Naive thymus-derived CD4-positive, alpha-beta T cell (primary cell): ENCODE measurements around the gene DAB2IP. TPM values are rescaled to one million over a fixed set of nuclear protein-coding genes. Genes with fewer than 3 reads are reported as not detected.

ENCODE experiments used
- ATAC-seq: fragments of 150-1000 bp; cut with Tn5 transposase; 2 replicates; pipeline ENCODE4 v1.10.0; 2021; ENCODE audit warnings: mild to moderate bottlenecking, moderate library complexity
- CTCF ChIA-PET: fragments of 350-600 bp; sonication (Branson Sonifier 250); formaldehyde crosslinking; loops from one replicate; lab custom pipeline; 2021; ENCODE audit warnings: antibody characterized with exemption; lab: Charles Lee
- POLR2A ChIA-PET: fragments of 350-600 bp; sonication (Branson Sonifier 250); formaldehyde crosslinking; loops from one replicate; lab custom pipeline; 2021; ENCODE audit warnings: antibody characterized with exemption, inconsistent platforms; lab: Charles Lee
- DNase-seq, 9 donors: peaks; one replicate each; pipeline versions ENCODE4 v3.0.0 to v3.0.0-alpha.2; 2020 to 2022; ENCODE audit warnings: mixed read lengths in 1 of 9
- H3K27ac ChIP-seq: one replicate; pipeline ENCODE4 v1.7.0; 2013; ENCODE audit warnings: mild to moderate bottlenecking, low read depth, low read length, moderate library complexity
- H3K27me3 ChIP-seq, 2 donors: one replicate each; pipeline ENCODE4 v1.7.0; 2013; ENCODE audit warnings: low read length in 2 of 2, mild to moderate bottlenecking in 2 of 2, moderate library complexity in 2 of 2; ENCODE audit not compliant: control insufficient read depth in 2 of 2, insufficient read depth in 2 of 2
- H3K36me3 ChIP-seq, 3 experiments: 1 replicate in 2 of 3; 2 replicates in 1 of 3; pipeline ENCODE4 v1.7.0; 2013; ENCODE audit warnings: low read length in 3 of 3, mild to moderate bottlenecking in 3 of 3, moderate library complexity in 1 of 3; ENCODE audit not compliant: insufficient read depth in 3 of 3, control insufficient read depth in 2 of 3
- H3K4me1 ChIP-seq, 2 donors: one replicate each; pipeline ENCODE4 v1.7.0; 2013; ENCODE audit warnings: low read length in 2 of 2, mild to moderate bottlenecking in 2 of 2, moderate library complexity in 1 of 2; ENCODE audit not compliant: control insufficient read depth in 2 of 2, insufficient read depth in 2 of 2
- H3K4me3 ChIP-seq: 2 replicates; pipeline ENCODE4 v1.7.0; 2013; ENCODE audit warnings: mild to moderate bottlenecking, low read length
- H3K9me3 ChIP-seq, 3 experiments: 1 replicate in 2 of 3; 2 replicates in 1 of 3; pipeline ENCODE4 v1.7.0; 2013; ENCODE audit warnings: low read length in 3 of 3; ENCODE audit not compliant: control insufficient read depth in 2 of 3
- H3K27ac Mint-ChIP-seq, 9 donors: one replicate each; pipeline ENCODE4 v1.8.0; 2020 to 2022; ENCODE audit warnings: mixed read lengths in 9 of 9, mild to moderate bottlenecking in 8 of 9, moderate library complexity in 5 of 9, inconsistent platforms in 2 of 9
- H3K27me3 Mint-ChIP-seq, 5 donors: one replicate each; pipeline ENCODE4 v1.8.0; 2021 to 2022; ENCODE audit warnings: mixed read lengths in 5 of 5, mild to moderate bottlenecking in 1 of 5
- H3K36me3 Mint-ChIP-seq, 5 donors: one replicate each; pipeline ENCODE4 v1.8.0; 2020 to 2022; ENCODE audit warnings: mixed read lengths in 5 of 5, mild to moderate bottlenecking in 3 of 5, inconsistent platforms in 1 of 5
- H3K4me1 Mint-ChIP-seq, 7 donors: one replicate each; pipeline ENCODE4 v1.8.0; 2020 to 2022; ENCODE audit warnings: mixed read lengths in 7 of 7, mild to moderate bottlenecking in 3 of 7, inconsistent platforms in 1 of 7
- H3K4me3 Mint-ChIP-seq, 10 donors: one replicate each; pipeline ENCODE4 v1.8.0; 2020 to 2022; ENCODE audit warnings: mild to moderate bottlenecking in 10 of 10, mixed read lengths in 10 of 10, moderate library complexity in 6 of 10, inconsistent platforms in 2 of 10
- H3K9me3 Mint-ChIP-seq, 11 donors: one replicate each; pipeline ENCODE4 v1.8.0; 2020 to 2022; ENCODE audit warnings: mixed read lengths in 11 of 11, mild to moderate bottlenecking in 4 of 11, inconsistent platforms in 1 of 11, moderate library complexity in 1 of 11
- intact Hi-C, 2 donors: fragments of 100-400 bp; cut with micrococcal nuclease; formaldehyde crosslinking; loops; one replicate each; pipeline ENCODE4 v1.15.1; 2023
- polyA plus RNA-seq, 2 donors: library from polyadenylated mRNA; unstranded; fragments of 300-500 nt; fragmentation: Illumina TruSeq; gene quantifications; one replicate each; pipeline ENCODE4 v1.2.3, GENCODE V29; 2021
- total RNA-seq, 6 experiments: library from RNA in 5 of 6; stranded (reverse) in 5 of 6; gene quantifications; 1 replicate in 5 of 6; 2 replicates in 1 of 6; pipeline ENCODE4 v1.2.3 and lab custom pipeline; 2021 to 2026

Gene DAB2IP
- total and polyA plus RNA-seq, 7 experiments from 2014 or later, result 0.15 TPM; not detected in 6

- ChIA-PET CTCF (interaction anchor here (0.6 kb wide), 1 partner anchor 494 kb away, joined by 3 read pairs; no protein-coding TSS in a partner anchor), POLR2A (no interaction called here)
- ATAC-seq, result no peak
- Histone ChIP-seq H3K27ac (no peak overlapping the region), H3K27me3 (no peaks in the 10 kb centered on the region), H3K4me1 (no peaks in the 10 kb centered on the region), H3K36me3 (no peaks in the 10 kb centered on the region), H3K9me3 (no peaks in the 10 kb centered on the region), H3K4me3 (no peak overlapping the region)
- Mint-ChIP-seq H3K36me3 (no peaks in the 10 kb centered on the region), H3K27me3 (peaks cover 2 to 14% (median 10%) of the 10 kb centered on the region in 5 donors), H3K9me3 (peaks cover 0 to 2% (median 0%) of the 10 kb centered on the region in 11 donors), H3K4me1 (peaks cover 0 to 5% (median 0%) of the 10 kb centered on the region in 7 donors), H3K4me3 (no peak overlapping the region), H3K27ac (peak overlapping the region in 1 of 9 donors; percentile 39)
- intact Hi-C loops, result no loop called here
- no peak for DNase-seq
Observed at GRCh38 chr9:121638399-121638798, 13.0 kb upstream of the DAB2IP start.

- Mint-ChIP-seq H3K27me3 (peaks cover 6 to 14% (median 11%) of the 10 kb centered on the region in 5 donors), H3K27ac (no peak overlapping the region), H3K4me3 (no peak overlapping the region), H3K36me3 (no peaks in the 10 kb centered on the region), H3K4me1 (peaks cover 0 to 5% (median 0%) of the 10 kb centered on the region in 7 donors), H3K9me3 (peaks cover 0 to 2% (median 0%) of the 10 kb centered on the region in 11 donors)
- Histone ChIP-seq H3K4me3 (no peak overlapping the region), H3K9me3 (no peaks in the 10 kb centered on the region), H3K27me3 (no peaks in the 10 kb centered on the region), H3K27ac (no peak overlapping the region), H3K4me1 (no peaks in the 10 kb centered on the region), H3K36me3 (no peaks in the 10 kb centered on the region)
- intact Hi-C loops, result no loop called here
- ChIA-PET POLR2A (no interaction called here), CTCF (interaction anchor here (0.6 kb wide), 1 partner anchor 495 kb away, joined by 3 read pairs; no protein-coding TSS in a partner anchor)
- no peak for ATAC-seq
- no peak for DNase-seq
Observed at GRCh38 chr9:121638901-121639592, 12.4 kb upstream of the DAB2IP start.

GRCh38 chr9:121639619-121640018 is 11.8 kb upstream of the DAB2IP start:
- DNase-seq (no peak), ATAC-seq (no peak)
- H3K36me3 ChIP-seq, result no peaks in the 10 kb centered on the region
- Mint-ChIP-seq H3K4me3 (no peak overlapping the region), H3K4me1 (peaks cover 0 to 5% (median 0%) of the 10 kb centered on the region in 7 donors), H3K9me3 (peaks cover 0 to 2% (median 0%) of the 10 kb centered on the region in 11 donors), H3K27me3 (peaks cover 6 to 14% (median 11%) of the 10 kb centered on the region in 5 donors), H3K27ac (no peak overlapping the region), H3K36me3 (no peaks in the 10 kb centered on the region)
- no peaks in the 10 kb centered on the region for H3K27me3 ChIP-seq
- H3K4me1 ChIP-seq, result no peaks in the 10 kb centered on the region
- ChIA-PET POLR2A (no interaction called here), CTCF (no interaction called here)
- H3K9me3 ChIP-seq, result no peaks in the 10 kb centered on the region
- H3K4me3 ChIP-seq, result no peak overlapping the region
- H3K27ac ChIP-seq, result no peak overlapping the region
- intact Hi-C loops, result no loop called here

- Mint-ChIP-seq H3K27ac (no peak overlapping the region), H3K9me3 (peaks cover 0 to 2% (median 0%) of the 10 kb centered on the region in 11 donors), H3K4me3 (no peak overlapping the region), H3K27me3 (peaks cover 6 to 14% (median 8%) of the 10 kb centered on the region in 5 donors), H3K36me3 (no peaks in the 10 kb centered on the region), H3K4me1 (peaks cover 0 to 5% (median 0%) of the 10 kb centered on the region in 7 donors)
- H3K36me3 ChIP-seq, result no peaks in the 10 kb centered on the region
- H3K27me3 ChIP-seq, result no peaks in the 10 kb centered on the region
- H3K4me3 ChIP-seq, result no peak overlapping the region
- H3K27ac ChIP-seq, result no peak overlapping the region
- H3K4me1 ChIP-seq, result no peaks in the 10 kb centered on the region
- no peaks in the 10 kb centered on the region for H3K9me3 ChIP-seq
- intact Hi-C loops, result no loop called here
- ChIA-PET CTCF (interaction anchor here (0.6 kb wide), 1 partner anchor 645 kb away, joined by 3 read pairs; no protein-coding TSS in a partner anchor), POLR2A (no interaction called here)
- no peak for ATAC-seq
- DNase-seq, result peak in 1 of 9 donors; percentile 5
Observed at GRCh38 chr9:121640076-121640475, 11.4 kb upstream of the DAB2IP start.

- POLR2A ChIA-PET, result no interaction called here
- no peaks in the 10 kb centered on the region for H3K36me3 Mint-ChIP-seq
- H3K9me3 Mint-ChIP-seq, result peaks cover 0 to 2% (median 0%) of the 10 kb centered on the region in 11 donors
- peaks cover 0 to 5% (median 0%) of the 10 kb centered on the region in 7 donors for H3K4me1 Mint-ChIP-seq
- H3K27ac Mint-ChIP-seq, result no peak overlapping the region
- intact Hi-C loops, result no loop called here
- Histone ChIP-seq H3K4me1 (no peaks in the 10 kb centered on the region), H3K4me3 (no peak overlapping the region), H3K27ac (no peak overlapping the region), H3K36me3 (no peaks in the 10 kb centered on the region), H3K9me3 (no peaks in the 10 kb centered on the region), H3K27me3 (no peaks in the 10 kb centered on the region)
- H3K27me3 Mint-ChIP-seq, result peaks cover 4 to 14% (median 6%) of the 10 kb centered on the region in 5 donors
- ATAC-seq, result no peak
- H3K4me3 Mint-ChIP-seq, result no peak overlapping the region
- no peak for DNase-seq
- CTCF ChIA-PET, result interaction anchor here (0.6 kb wide), 1 partner anchor 645 kb away, joined by 3 read pairs; no protein-coding TSS in a partner anchor
Observed at GRCh38 chr9:121640491-121641223, 10.8 kb upstream of the DAB2IP start.

GRCh38 chr9:121641224-121641611 is 10.2 kb upstream of the DAB2IP start:
- Mint-ChIP-seq H3K4me3 (no peak overlapping the region), H3K27me3 (peaks cover 2 to 14% (median 6%) of the 10 kb centered on the region in 5 donors), H3K9me3 (peaks cover 0 to 2% (median 0%) of the 10 kb centered on the region in 11 donors), H3K36me3 (no peaks in the 10 kb centered on the region), H3K4me1 (peaks cover 0 to 5% (median 0%) of the 10 kb centered on the region in 7 donors), H3K27ac (no peak overlapping the region)
- Histone ChIP-seq H3K27me3 (no peaks in the 10 kb centered on the region), H3K36me3 (no peaks in the 10 kb centered on the region), H3K27ac (no peak overlapping the region), H3K4me3 (no peak overlapping the region), H3K4me1 (no peaks in the 10 kb centered on the region), H3K9me3 (no peaks in the 10 kb centered on the region)
- POLR2A ChIA-PET, result no interaction called here
- intact Hi-C loops, result no loop called here
- ATAC-seq, result no peak
- no peak for DNase-seq
- CTCF ChIA-PET, result no interaction called here
